ENCODE results near the gene KDM1B. TPM values are rescaled to one million over a fixed set of nuclear protein-coding genes. Genes with fewer than 3 reads are reported as not detected.

KDM1B gene
- polyA plus RNA-seq (ENCODE audit: insufficient read length in 4 of 4), result 10 to 100 TPM; 17.6 to 22.8 (median 21.3) TPM

GRCh38 chr6:18155150-18155863 lies at the start of gene KDM1B:
TSS of gene KDM1B (plus strand) at chr6:18155422. CDS start at chr6:18159896, 4,474 bp downstream.
- peak; percentile 93 to 96 (median 94) for DNase-seq (ENCODE audit: low read depth in 4 of 4, low spot score in 3 of 4)

- DNase-seq (ENCODE audit: low read depth in 4 of 4, low spot score in 3 of 4), result no peak
These were observed 48.2 kb upstream of the KDM1B start for GRCh38 chr6:18107061-18107460.

GRCh38 chr6:18110162-18110561 lies 45.1 kb upstream of the KDM1B start:
- DNase-seq (ENCODE audit: low read depth in 4 of 4, low spot score in 3 of 4), result no peak

GRCh38 chr6:18115356-18115755 lies 39.9 kb upstream of the KDM1B start:
- DNase-seq (ENCODE audit: low read depth in 4 of 4, low spot score in 3 of 4), result no peak

GRCh38 chr6:18117136-18117535 lies 38.1 kb upstream of the KDM1B start:
- no peak for DNase-seq (ENCODE audit: low read depth in 4 of 4, low spot score in 3 of 4)

GRCh38 chr6:18118330-18118729 lies 36.9 kb upstream of the KDM1B start:
- no peak for DNase-seq (ENCODE audit: low read depth in 4 of 4, low spot score in 3 of 4)

- DNase-seq (ENCODE audit: low read depth in 4 of 4, low spot score in 3 of 4), result no peak
These were observed 36.0 kb upstream of the KDM1B start for GRCh38 chr6:18119236-18119635.

- no peak for DNase-seq (ENCODE audit: low read depth in 4 of 4, low spot score in 3 of 4)
These were observed 33.6 kb upstream of the KDM1B start for GRCh38 chr6:18121580-18122127.

- peak; percentile 67 to 78 (median 74) for DNase-seq (ENCODE audit: low read depth in 4 of 4, low spot score in 3 of 4)
These were observed 32.8 kb upstream of the KDM1B start, which contains the start of gene NHLRC1 for GRCh38 chr6:18122128-18123093. TSS of gene NHLRC1 (minus strand) at chr6:18122677. CDS start at chr6:18122606, 71 bp downstream.

GRCh38 chr6:18126121-18126520 lies 29.1 kb upstream of the KDM1B start:
- DNase-seq (ENCODE audit: low read depth in 4 of 4, low spot score in 3 of 4), result no peak

- DNase-seq (ENCODE audit: low read depth in 4 of 4, low spot score in 3 of 4), result no peak
These were observed 22.9 kb upstream of the KDM1B start for GRCh38 chr6:18132346-18132745.

GRCh38 chr6:18135171-18135570 lies 20.1 kb upstream of the KDM1B start:
- DNase-seq (ENCODE audit: low read depth in 4 of 4, low spot score in 3 of 4), result no peak

GRCh38 chr6:18136260-18136659 lies 19.0 kb upstream of the KDM1B start:
- no peak for DNase-seq (ENCODE audit: low read depth in 4 of 4, low spot score in 3 of 4)

GRCh38 chr6:18138906-18139305 lies 16.3 kb upstream of the KDM1B start:
- no peak for DNase-seq (ENCODE audit: low read depth in 4 of 4, low spot score in 3 of 4)

GRCh38 chr6:18139935-18140621 lies 15.1 kb upstream of the KDM1B start:
- DNase-seq (ENCODE audit: low read depth in 4 of 4, low spot score in 3 of 4), result no peak

GRCh38 chr6:18141805-18142590 lies 13.2 kb upstream of the KDM1B start:
- DNase-seq (ENCODE audit: low read depth in 4 of 4, low spot score in 3 of 4), result no peak

GRCh38 chr6:18142591-18142861 lies 12.7 kb upstream of the KDM1B start:
- no peak for DNase-seq (ENCODE audit: low read depth in 4 of 4, low spot score in 3 of 4)

- no peak for DNase-seq (ENCODE audit: low read depth in 4 of 4, low spot score in 3 of 4)
These were observed 8.1 kb upstream of the KDM1B start for GRCh38 chr6:18147160-18147559.

- no peak for DNase-seq (ENCODE audit: low read depth in 4 of 4, low spot score in 3 of 4)
These were observed 7.6 kb upstream of the KDM1B start for GRCh38 chr6:18147616-18148015.

Measured in right renal pelvis (tissue), 4 donors.